ENCODE data around the gene MDM2. TPM values are rescaled to one million over a fixed set of nuclear protein-coding genes. Genes with fewer than 3 reads are reported as not detected.

MDM2 gene
- total RNA-seq, 1 experiment from 2014 or later, result 159 TPM

DNA sequence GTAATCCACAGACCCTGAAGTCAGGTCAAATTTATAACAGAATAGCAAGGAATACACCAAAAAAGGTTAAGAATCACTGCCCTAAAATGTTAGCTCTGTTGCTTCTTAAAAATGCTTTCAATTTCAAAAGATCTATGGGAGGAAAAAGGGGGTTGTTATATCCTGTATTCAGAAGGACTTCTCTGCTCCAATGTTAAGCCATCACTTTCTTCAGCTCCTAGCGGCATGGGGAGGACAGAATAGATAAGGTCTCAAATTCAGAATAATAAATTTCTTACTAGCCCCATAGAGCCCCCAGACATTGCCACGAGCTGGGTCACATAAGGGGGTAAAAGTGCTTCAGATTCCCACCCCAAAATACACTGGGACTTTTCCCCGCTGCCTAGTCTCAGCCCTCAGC, 75.2 kb downstream of the MDM2 start:
- Histone ChIP-seq H2BK20ac (ENCODE audit: low read depth, low read length, poor library complexity, severe bottlenecking) (no peak overlapping the region), H4K8ac (replicated peaks; ENCODE audit: insufficient read length, low read depth, low read length) (no peak overlapping the region), H2BK120ac (ENCODE audit: low read depth, low read length, poor library complexity, severe bottlenecking) (no peak overlapping the region), H3K18ac (ENCODE audit: insufficient read length, low read depth, low read length) (no peak overlapping the region), H3K4ac (ENCODE audit: low read depth, low read length) (no peak overlapping the region), H3K23me2 (ENCODE audit: insufficient read length, low read depth, low read length, poor library complexity, severe bottlenecking) (no peaks in the 10 kb centered on the region), H3K79me2 (ENCODE audit: insufficient read depth, low read length) (no peaks in the 10 kb centered on the region), H4K5ac (ENCODE audit: insufficient read length, low read depth, low read length) (no peak overlapping the region), H2BK5ac (ENCODE audit: insufficient read length, low read length) (no peak overlapping the region), H2AFZ (ENCODE audit: low read length) (no peak overlapping the region), H4K20me1 (ENCODE audit: control insufficient read depth, insufficient read depth, insufficient read length) (no peaks in the 10 kb centered on the region), H4K91ac (ENCODE audit: insufficient read length, low read depth, low read length) (no peak overlapping the region), H3K4me1 (ENCODE audit: insufficient read depth, low read length) (no peaks in the 10 kb centered on the region), H3K9me3 (ENCODE audit: control insufficient read depth, low read depth, low read length) (no peaks in the 10 kb centered on the region), H2AK5ac (ENCODE audit: insufficient read length, low read length) (no peak overlapping the region), H3K23ac (ENCODE audit: insufficient read length, low read depth, low read length) (no peak overlapping the region), H3K56ac (ENCODE audit: insufficient read length, low read depth, low read length) (no peak overlapping the region), H3K27me3 (ENCODE audit: insufficient read depth, low read length) (no peaks in the 10 kb centered on the region), H3K27ac (ENCODE audit: insufficient read length, low read depth, low read length) (no peak overlapping the region), H3K14ac (ENCODE audit: insufficient read depth, low read length) (no peak overlapping the region), H3K9ac (ENCODE audit: extremely low read depth, insufficient read length, low read length) (no peak overlapping the region), H3T11ph (ENCODE audit: low read length) (no peak overlapping the region), H2BK12ac (ENCODE audit: insufficient read length, low read depth, low read length) (no peak overlapping the region), H3K4me2 (ENCODE audit: insufficient read depth, insufficient read length, low read length) (no peak overlapping the region), H2BK15ac (ENCODE audit: low read depth, low read length) (no peak overlapping the region), H3K79me1 (ENCODE audit: insufficient read depth, low read depth, low read length, poor library complexity, severe bottlenecking) (no peaks in the 10 kb centered on the region)
- H3K4me1 Mint-ChIP-seq, result peaks cover 6% of the 10 kb centered on the region in 2 experiments; a peak in 3 of 4 replicates
- no peaks in the 10 kb centered on the region for H3K27me3 Mint-ChIP-seq (ENCODE audit: low read depth)
- H3K27ac Mint-ChIP-seq, result no peak overlapping the region
- H3K36me3 Mint-ChIP-seq (ENCODE audit: insufficient read depth in 1 of 3, low read depth in 3 of 3), result 0 out of 7 replicates have a peak, but pooled peaks cover 0 to 3% (median 0%) of the 10 kb centered on the region in 3 experiments
- no CpG with 5 or more reads among the region's 3 CpGs for WGBS (ENCODE audit: extremely low coverage, insufficient read length, low lambda C conversion rate)
- TF ChIP-seq, protein P1, sequence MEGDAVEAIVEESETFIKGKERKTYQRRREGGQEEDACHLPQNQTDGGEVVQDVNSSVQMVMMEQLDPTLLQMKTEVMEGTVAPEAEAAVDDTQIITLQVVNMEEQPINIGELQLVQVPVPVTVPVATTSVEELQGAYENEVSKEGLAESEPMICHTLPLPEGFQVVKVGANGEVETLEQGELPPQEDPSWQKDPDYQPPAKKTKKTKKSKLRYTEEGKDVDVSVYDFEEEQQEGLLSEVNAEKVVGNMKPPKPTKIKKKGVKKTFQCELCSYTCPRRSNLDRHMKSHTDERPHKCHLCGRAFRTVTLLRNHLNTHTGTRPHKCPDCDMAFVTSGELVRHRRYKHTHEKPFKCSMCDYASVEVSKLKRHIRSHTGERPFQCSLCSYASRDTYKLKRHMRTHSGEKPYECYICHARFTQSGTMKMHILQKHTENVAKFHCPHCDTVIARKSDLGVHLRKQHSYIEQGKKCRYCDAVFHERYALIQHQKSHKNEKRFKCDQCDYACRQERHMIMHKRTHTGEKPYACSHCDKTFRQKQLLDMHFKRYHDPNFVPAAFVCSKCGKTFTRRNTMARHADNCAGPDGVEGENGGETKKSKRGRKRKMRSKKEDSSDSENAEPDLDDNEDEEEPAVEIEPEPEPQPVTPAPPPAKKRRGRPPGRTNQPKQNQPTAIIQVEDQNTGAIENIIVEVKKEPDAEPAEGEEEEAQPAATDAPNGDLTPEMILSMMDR (conservative IDR thresholded peaks at IDR 0.05), result no peak
- H3K4me3 Mint-ChIP-seq, result no peak overlapping the region
- peaks cover 7% of the 10 kb centered on the region in 2 experiments; a peak in 4 of 5 replicates for H3K9me3 Mint-ChIP-seq
- no peak for DNase-seq
